GM19438 (cell line): ENCODE results near the gene HRH1.

Experiments used
- ATAC-seq: cut with Tn5 transposase; IDR thresholded peaks from one replicate; pipeline ENCODE4 v1.9.1; 2021; ENCODE audit warnings: low read depth; ENCODE audit not compliant: unreplicated experiment

Gene HRH1

DNA sequence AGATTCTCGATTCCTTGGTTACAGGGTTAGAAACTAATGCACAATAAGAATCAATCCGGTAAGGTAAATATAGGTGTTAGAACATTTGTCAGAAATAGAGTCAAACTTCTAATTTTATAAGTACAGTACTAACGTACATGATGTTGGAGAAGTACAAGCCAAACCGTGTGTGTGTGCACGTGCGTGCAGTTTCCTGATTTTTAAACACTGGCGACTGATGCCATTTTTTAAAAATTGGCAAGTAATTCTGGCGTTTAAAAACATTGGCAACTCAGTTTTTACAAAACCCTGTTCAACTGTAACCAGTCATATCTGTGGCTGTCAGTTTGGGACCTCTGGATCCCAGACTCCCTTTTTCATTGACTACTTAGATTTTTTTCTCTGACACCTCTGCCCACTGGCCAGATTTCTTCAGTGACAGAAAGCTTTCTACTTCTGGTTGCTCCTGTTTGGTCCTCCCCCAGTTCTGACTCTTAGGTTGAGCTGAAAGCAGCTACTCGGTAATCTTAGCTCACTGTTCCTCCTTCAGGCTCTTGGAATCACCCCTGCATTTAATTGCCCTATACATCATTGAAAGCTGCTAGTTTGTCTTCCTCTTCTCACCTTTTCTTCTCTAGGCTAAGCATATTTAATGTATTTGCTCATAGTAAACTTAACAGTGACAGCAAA lies 118.7 kb downstream of the HRH1 start:
- no peak for ATAC-seq

DNA sequence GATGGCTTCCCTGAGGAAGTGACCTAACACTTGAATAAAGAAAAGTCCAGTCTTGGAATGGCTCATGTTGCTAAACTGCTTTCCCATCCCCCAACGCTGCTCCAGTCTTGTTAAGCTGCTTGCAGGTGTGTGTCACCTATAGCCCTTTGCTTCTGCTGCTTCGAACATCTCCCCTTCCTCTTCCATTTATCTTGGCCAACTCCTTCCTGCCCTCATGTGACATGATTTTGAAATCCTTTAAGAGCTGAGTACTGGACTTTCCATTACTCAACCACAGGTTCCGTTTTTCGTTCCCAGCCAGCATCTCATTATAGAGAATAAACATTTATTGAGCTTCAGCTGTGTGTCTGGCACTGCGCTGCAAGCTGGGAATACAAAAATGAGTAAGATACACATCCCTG lies 119.6 kb downstream of the HRH1 start:
- no peak for ATAC-seq

DNA sequence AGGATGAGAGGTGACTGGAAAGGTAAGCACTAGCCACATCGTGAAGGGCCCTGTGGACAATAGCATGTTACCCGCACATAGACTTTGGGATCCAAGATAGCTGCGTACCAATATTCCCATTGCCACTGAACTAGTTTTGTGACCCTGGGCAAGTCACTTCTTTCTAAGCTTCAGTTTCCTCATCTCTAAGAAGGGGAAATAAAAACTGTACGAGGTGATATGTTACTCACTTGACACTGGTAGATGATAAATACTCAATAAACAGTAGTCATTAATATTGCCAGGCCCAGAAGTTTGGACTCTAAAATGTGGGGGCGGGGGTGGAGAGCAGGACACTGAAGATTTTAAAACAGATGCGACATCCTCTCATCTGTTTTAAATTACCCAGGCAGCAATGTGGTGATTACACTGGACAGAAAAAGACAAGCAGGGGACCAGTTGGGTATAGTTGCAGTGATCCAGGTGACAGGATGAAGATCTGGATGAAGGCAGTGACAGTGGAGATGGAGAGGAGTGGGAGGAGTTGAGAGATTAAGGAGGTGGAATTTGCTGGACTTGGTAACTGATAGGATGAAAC lies 120.4 kb downstream of the HRH1 start:
- no peak for ATAC-seq

GRCh38 chr3:11275926-11276325 lies 121.6 kb downstream of the HRH1 start:
- no peak for ATAC-seq

DNA sequence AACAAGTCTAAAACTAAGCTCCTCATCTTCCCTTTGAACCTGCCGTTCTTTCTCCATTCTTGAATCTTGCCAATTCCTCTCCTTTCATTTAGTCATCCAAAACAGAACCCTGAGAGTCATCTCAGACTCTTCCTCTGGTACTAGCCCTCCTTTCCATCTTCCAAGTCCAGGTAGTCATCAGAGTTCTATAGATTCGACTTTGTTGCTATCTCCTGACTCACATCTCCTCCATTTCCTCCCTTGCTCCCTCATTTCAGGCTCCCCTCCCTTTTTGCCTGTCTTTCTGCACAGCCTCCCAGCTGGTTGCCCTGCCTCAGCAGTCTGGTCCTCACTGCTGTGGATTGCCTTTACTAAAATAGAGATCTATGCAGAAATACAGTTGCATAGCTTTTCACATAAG lies 122.6 kb downstream of the HRH1 start:
- ATAC-seq = no peak

GRCh38 chr3:11282250-11283138 lies 128.2 kb downstream of the HRH1 start:
- no peak for ATAC-seq

GRCh38 chr3:11283139-11283475 lies 128.8 kb downstream of the HRH1 start:
- no peak for ATAC-seq

- no peak for ATAC-seq
Observed at GRCh38 chr3:11284011-11284410, 129.7 kb downstream of the HRH1 start.

GRCh38 chr3:11285471-11285870 lies 131.2 kb downstream of the HRH1 start:
- ATAC-seq = no peak

DNA sequence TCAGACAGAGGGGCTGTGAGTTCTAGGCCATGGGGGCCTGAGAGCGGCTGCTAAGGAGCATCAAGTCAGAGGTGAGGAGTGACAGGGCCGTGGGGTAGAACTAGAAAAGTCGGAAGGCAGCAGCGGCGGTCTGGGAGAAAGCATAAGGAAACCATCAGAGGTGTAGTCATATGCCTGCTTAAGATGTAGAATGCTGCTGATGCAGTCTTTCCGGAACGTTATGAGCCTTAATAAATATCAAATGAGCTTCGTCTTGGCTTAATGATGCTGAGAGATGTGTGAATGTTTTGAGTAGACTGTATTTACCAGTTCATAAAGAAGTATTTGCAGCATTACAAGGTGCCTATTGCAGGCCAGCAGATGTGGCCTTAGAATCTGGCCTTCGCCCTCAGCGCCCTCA lies 133.1 kb downstream of the HRH1 start:
- no peak for ATAC-seq

DNA sequence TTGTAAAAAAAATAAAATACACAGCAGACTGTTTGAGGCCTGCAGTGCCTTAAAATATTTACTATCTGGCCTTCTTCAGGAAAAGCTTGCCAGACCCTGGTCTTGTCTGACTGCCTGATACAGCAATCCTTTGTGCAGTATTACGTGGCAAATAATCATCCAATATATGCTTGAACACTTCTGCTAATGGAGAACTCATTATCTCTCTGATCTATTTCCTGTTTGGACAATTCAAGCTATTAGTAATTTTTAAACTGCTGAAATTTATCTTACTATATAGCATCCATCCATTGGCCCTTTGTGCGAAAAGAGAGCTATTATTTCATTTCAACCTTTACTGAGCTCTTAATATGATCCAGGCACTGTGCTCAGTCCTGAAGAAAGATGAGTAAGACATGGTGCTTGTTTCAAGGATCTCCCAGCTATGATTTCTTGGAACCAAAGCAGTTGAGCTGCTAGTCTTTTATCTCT lies 133.8 kb downstream of the HRH1 start:
- no peak for ATAC-seq

DNA sequence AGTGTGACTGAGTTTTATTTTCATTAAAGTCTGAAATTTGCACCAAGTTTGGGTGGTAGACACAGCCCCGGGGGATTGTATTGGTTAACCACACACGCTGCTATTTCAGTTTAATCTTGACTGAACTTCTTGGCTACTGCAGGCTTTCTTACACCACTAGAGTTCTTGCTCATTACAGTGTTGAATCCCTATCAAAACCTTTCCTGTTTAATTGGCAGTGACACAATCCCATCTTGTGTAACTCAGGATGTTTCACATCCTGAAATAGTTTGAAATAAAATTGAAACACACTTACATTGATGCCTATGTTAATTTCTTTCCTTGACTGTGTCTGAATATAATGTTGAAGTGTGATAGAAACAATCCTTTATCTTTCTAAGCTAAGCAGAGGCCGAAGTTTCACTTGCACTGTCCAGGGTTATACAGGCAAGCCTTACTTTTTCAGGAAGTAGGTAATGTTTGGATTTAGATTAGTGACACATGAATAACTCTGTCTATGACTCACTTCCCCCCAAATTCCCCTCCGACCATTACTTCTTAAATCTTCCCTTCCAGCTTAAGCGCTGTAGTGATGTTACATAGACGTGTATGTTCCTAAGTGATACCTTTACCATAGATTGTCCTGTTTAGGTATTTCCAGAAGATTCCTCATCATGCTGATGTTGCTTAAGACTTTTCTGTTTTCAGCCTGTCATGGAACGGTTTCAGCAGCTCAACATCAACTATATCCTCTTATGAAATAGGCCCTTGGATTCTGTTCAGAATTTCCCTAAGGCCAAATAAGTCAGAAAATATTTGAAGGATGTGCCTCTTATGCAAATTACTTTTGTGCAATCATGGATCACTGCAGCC lies 134.7 kb downstream of the HRH1 start:
- peak; percentile 57 for ATAC-seq

DNA sequence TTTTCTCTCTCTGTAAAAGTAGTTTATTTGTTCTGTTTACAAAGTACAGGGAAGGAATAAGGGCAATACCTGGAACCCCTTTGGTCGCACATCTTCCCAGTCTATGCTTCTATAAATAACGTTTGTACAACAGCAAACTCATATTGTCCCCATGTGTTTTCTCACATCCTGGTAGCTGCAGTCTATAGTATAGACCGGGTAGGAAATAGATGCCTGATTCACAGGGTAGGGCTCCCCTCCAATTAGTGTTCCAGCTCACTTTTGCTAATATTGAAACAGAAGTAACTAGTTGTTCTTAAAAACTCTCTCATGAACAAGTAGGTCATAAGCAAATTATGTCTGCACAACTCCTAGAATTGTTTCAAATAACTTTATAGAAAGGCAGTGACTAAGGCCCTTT lies 135.6 kb downstream of the HRH1 start:
- no peak for ATAC-seq

DNA sequence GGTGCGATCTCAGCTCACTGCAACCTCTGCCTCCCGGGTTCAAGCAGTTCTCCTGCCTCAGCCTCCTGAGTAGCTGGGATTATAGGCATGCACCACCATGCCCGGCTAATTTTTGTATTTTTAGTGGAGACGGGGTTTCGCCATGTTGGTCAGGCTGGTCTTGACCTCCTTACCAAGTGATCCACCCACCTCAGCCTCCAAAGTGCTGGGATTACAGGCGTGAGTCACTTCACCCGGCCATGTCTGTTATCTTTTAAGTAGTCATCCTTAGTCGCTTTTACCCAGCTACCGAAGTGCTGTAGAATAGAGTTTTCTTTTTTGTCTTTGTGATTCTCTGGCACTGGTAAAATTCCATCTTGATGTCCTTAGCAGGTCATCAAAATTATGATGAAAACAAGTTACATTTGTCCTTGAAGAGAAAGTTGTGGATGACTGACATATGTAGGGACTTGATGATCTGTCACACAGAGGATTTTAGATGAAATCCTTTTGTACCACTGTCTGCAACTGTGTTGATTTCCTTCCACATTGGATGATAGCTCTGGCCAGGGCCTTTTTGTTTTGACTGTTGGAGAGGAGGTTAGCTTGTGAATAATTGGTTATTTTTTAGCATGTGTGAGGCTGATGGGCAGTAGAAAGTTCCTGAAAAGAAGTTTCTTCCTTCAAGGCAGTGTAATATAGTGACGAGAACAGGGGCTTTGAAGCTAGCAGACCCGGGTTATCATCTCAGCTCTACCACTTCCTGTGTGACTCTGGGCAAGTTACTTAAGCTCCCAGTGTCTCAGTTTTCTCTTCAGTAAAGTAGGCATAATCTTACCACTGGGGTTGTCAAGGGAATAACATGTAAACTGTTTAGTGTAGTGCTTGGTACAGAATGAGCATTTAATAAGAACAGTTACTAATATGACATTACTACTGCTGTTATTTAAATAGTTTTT lies 136.7 kb downstream of the HRH1 start:
- ATAC-seq = no peak

- ATAC-seq = no peak
Observed at GRCh38 chr3:11291808-11292207, 137.5 kb downstream of the HRH1 start.

- ATAC-seq = no peak
Observed at GRCh38 chr3:11297126-11297525, 142.8 kb downstream of the HRH1 start.

GRCh38 chr3:11300970-11301369 lies 146.7 kb downstream of the HRH1 start:
- peak; percentile 64 for ATAC-seq

DNA sequence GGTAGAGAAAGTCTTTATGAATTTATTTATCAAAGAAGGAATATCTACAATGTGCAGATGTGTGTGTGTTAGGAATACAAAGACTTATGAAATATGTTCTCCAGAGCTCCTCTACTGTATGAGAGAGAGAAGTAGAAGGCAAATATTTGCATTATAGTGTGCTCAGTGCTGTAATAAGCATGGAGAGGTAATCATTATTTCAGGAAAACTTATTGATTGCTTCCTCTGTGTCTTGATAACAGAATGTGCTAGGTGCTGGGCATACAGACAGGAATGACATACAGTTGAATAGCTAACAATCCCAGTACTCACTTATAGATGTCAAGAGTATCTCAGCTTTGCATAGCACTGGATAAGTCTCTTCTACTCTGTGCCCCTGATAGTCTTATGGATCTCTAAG lies 148.2 kb downstream of the HRH1 start:
- ATAC-seq = no peak

- no peak for ATAC-seq
Observed at GRCh38 chr3:11304175-11304574, 149.9 kb downstream of the HRH1 start.

- no peak for ATAC-seq
Observed at GRCh38 chr3:11305509-11305908, 151.2 kb downstream of the HRH1 start.
